Caco-2 (cell line): ENCODE measurements around the gene SORBS1. TPM values are rescaled to one million over a fixed set of nuclear protein-coding genes. Genes with fewer than 3 reads are reported as not detected.

Experiments used
- BruUV-seq: library from RNA; stranded (reverse); fragments of 400-500 nt; replicated peaks from 2 replicates; lab custom pipeline; 2021; lab: Mats Ljungman, UMichigan
- CTCF ChIA-PET: fragments of 300-600 bp; sonication (Branson Sonifier 250); formaldehyde crosslinking; loops from one replicate; lab custom pipeline; 2022; ENCODE audit warnings: antibody characterized with exemption; lab: Charles Lee
- POLR2A ChIA-PET: fragments of 300-600 bp; sonication (Branson Sonifier 250); formaldehyde crosslinking; loops from one replicate; lab custom pipeline; 2022; ENCODE audit warnings: antibody characterized with exemption; lab: Charles Lee
- DNase-seq, 2 experiments: peaks; one replicate each; pipeline versions ENCODE4 v3.0.0 to v3.0.0-alpha.2; 2020 to 2022
- H3K27me3 ChIP-seq: replicated peaks from 2 replicates; pipeline ENCODE4 v1.6.0; 2011; ENCODE audit warnings: low read length; ENCODE audit not compliant: control insufficient read depth, insufficient read depth
- H3K36me3 ChIP-seq: 2 replicates; pipeline ENCODE4 v1.5.1; 2011; ENCODE audit warnings: low read length; ENCODE audit not compliant: control insufficient read depth, insufficient read depth
- H3K4me1 ChIP-seq: fragments of 250-450 bp; sonication (Bioruptor Pico); 2 replicates; pipeline ENCODE4 v1.5.1; 2020; ENCODE audit warnings: mild to moderate bottlenecking
- H3K4me3 ChIP-seq: 2 replicates; pipeline ENCODE4 v1.5.1; 2011; ENCODE audit warnings: low read depth, mild to moderate bottlenecking, control low read depth, low read length
- H3K9me3 ChIP-seq: fragments of 250-450 bp; sonication (Bioruptor Pico); 2 replicates; pipeline ENCODE4 v1.5.1; 2020; ENCODE audit warnings: mild to moderate bottlenecking, moderate library complexity
- H3K27ac Mint-ChIP-seq: one replicate; pipeline ENCODE4 v1.8.0; 2022; ENCODE audit warnings: mixed read lengths; ENCODE audit not compliant: unreplicated experiment
- H3K27me3 Mint-ChIP-seq: one replicate; pipeline ENCODE4 v1.8.0; 2022; ENCODE audit warnings: mixed read lengths; ENCODE audit not compliant: insufficient read depth, unreplicated experiment
- H3K36me3 Mint-ChIP-seq: one replicate; pipeline ENCODE4 v1.8.0; 2022; ENCODE audit warnings: mild to moderate bottlenecking, mixed read lengths; ENCODE audit not compliant: insufficient read depth, unreplicated experiment
- H3K4me1 Mint-ChIP-seq: one replicate; pipeline ENCODE4 v1.8.0; 2022; ENCODE audit warnings: low read depth, mixed read lengths; ENCODE audit not compliant: unreplicated experiment
- H3K4me3 Mint-ChIP-seq: one replicate; pipeline ENCODE4 v1.8.0; 2022; ENCODE audit warnings: mild to moderate bottlenecking, moderate library complexity, mixed read lengths; ENCODE audit not compliant: unreplicated experiment
- H3K9me3 Mint-ChIP-seq: one replicate; pipeline ENCODE4 v1.8.0; 2022; ENCODE audit warnings: mixed read lengths; ENCODE audit not compliant: unreplicated experiment
- intact Hi-C: fragments of 100-400 bp; cut with micrococcal nuclease; formaldehyde crosslinking; loops from one replicate; pipeline ENCODE4 v1.10.0; 2022; ENCODE audit not compliant: unreplicated experiment
- total RNA-seq: library from RNA; stranded (reverse); gene quantifications from 2 replicates; pipeline ENCODE4 v1.2.3, GENCODE V29; 2022
- TF ChIP-seq, protein P1 (sequence below), 2 experiments: fragments of 200-600 bp in 1 of 2; IDR thresholded peaks; 1 replicate in 1 of 2; 2 replicates in 1 of 2; pipeline versions ENCODE4 v1.5.1 to v1.8.0; 2011 to 2022; ENCODE audit warnings: antibody characterized with exemption in 1 of 2, control low read depth in 1 of 2, inconsistent platforms in 1 of 2, low read depth in 1 of 2, low read length in 1 of 2, mild to moderate bottlenecking in 1 of 2, moderate library complexity in 1 of 2; ENCODE audit not compliant: insufficient read depth in 1 of 2, severe bottlenecking in 1 of 2, unreplicated experiment in 1 of 2

Gene SORBS1
- total RNA-seq, 1 experiment from 2014 or later: 39.3 TPM

DNA sequence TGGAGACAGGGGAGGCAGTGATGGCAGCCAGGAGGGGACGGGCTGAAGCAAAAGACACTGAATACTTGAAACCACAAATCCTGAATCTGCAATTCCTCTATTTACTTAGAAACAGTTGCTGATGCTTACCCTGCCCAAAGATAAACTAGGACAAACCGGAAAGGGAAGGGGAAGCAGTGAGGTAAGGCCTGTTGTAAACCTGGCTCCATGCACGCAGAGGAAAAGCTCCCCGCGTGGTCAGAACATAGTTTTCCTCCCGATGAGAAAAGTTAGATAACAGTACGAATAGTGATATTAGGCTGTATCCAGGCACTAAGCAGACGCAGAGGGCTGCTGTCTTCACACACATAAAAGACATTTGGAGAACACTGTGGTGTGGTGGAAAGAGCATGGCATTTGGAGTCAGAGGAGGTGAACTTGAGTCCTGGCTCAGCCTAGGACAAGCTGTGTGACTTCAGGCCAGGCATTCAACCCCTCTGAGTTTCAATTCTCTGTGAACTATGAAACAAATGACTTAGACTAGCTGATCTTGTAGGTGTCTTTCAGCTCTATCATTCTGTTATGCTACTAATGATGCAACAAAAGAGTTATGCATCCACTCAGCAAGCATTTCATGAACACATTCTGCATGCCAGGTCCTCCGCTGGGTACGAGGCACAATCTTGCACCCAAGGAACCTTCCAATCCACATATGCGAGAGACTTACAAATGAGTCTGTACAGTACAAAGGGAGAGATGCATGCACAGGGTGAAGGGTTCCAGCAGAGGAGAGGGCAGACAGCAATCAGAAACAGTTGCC lies 80.9 kb downstream of the SORBS1 start:
- POLR2A ChIA-PET: interaction anchor here (0.9 to 1.2 kb wide), 3 partner anchors 13 to 28 kb away, joined by 4 to 7 read pairs (median 6); no protein-coding TSS in a partner anchor
- CTCF ChIA-PET: interaction anchor here (0.5 to 2.1 kb wide), 13 partner anchors 13 to 125 kb away, joined by 3 to 9 read pairs (median 5); no protein-coding TSS in a partner anchor
- TF ChIP-seq, protein P1, sequence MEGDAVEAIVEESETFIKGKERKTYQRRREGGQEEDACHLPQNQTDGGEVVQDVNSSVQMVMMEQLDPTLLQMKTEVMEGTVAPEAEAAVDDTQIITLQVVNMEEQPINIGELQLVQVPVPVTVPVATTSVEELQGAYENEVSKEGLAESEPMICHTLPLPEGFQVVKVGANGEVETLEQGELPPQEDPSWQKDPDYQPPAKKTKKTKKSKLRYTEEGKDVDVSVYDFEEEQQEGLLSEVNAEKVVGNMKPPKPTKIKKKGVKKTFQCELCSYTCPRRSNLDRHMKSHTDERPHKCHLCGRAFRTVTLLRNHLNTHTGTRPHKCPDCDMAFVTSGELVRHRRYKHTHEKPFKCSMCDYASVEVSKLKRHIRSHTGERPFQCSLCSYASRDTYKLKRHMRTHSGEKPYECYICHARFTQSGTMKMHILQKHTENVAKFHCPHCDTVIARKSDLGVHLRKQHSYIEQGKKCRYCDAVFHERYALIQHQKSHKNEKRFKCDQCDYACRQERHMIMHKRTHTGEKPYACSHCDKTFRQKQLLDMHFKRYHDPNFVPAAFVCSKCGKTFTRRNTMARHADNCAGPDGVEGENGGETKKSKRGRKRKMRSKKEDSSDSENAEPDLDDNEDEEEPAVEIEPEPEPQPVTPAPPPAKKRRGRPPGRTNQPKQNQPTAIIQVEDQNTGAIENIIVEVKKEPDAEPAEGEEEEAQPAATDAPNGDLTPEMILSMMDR (IDR thresholded peaks at IDR 0.05; ENCODE audit: insufficient read depth in 1 of 2, low read depth in 1 of 2, low read length in 1 of 2, severe bottlenecking in 1 of 2, unreplicated experiment in 1 of 2): no peak
- no peaks in the 10 kb centered on the region for H3K9me3 ChIP-seq
- intact Hi-C loops: loop anchor here (2.0 to 5.0 kb wide), 5 partner anchors 28 to 80 kb away; partner anchors contain the start of gene SORBS1
- Mint-ChIP-seq H3K4me1 (peaks cover 44% of the 10 kb centered on the region), H3K9me3 (no peaks in the 10 kb centered on the region), H3K36me3 (peaks cover 5% of the 10 kb centered on the region), H3K4me3 (peak overlapping the region; percentile 2), H3K27me3 (no peaks in the 10 kb centered on the region), H3K27ac (peak overlapping the region; percentile 76)
- BruUV-seq: TSS peak; percentile 24
- no peak for DNase-seq
- peaks cover 78% of the 10 kb centered on the region for H3K4me1 ChIP-seq
- peaks cover 1% of the 10 kb centered on the region; the same call in 1 of the 2 replicates for H3K36me3 ChIP-seq
- H3K27me3 ChIP-seq: no peaks in the 10 kb centered on the region
- no peak overlapping the region for H3K4me3 ChIP-seq

DNA sequence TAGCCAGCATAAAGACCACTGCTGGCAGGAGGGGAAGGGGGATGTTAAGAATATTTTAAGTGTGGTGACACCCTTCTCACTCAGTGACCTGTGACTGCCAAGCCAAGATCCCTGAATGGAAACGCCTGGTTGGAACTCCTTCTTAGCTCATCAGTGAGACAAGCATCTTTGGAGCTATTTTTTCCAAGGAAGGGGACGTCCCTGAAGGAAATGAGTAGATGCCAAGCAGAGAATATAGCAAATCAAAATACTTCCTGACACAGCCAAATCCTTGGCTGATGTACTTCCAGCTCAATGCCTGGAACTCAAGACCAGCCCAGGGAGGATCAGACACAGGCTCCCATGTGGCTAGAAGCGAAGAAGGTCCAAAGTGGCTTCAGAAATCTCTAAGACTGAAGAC lies 82.2 kb downstream of the SORBS1 start:
- Histone ChIP-seq H3K36me3 (peaks cover 1% of the 10 kb centered on the region; the same call in 1 of the 2 replicates), H3K9me3 (no peaks in the 10 kb centered on the region), H3K27me3 (no peaks in the 10 kb centered on the region), H3K4me1 (peaks cover 87% of the 10 kb centered on the region), H3K4me3 (no peak overlapping the region)
- Mint-ChIP-seq H3K9me3 (no peaks in the 10 kb centered on the region), H3K27me3 (no peaks in the 10 kb centered on the region), H3K4me3 (no peak overlapping the region), H3K36me3 (peaks cover 5% of the 10 kb centered on the region), H3K4me1 (peaks cover 49% of the 10 kb centered on the region), H3K27ac (no peak overlapping the region)
- CTCF ChIA-PET: no interaction called here
- no TSS peak for BruUV-seq
- intact Hi-C loops: no loop called here
- TF ChIP-seq, protein P1 (IDR thresholded peaks at IDR 0.05; ENCODE audit: insufficient read depth in 1 of 2, low read depth in 1 of 2, low read length in 1 of 2, severe bottlenecking in 1 of 2, unreplicated experiment in 1 of 2): no peak
- POLR2A ChIA-PET: no interaction called here
- no peak for DNase-seq

DNA sequence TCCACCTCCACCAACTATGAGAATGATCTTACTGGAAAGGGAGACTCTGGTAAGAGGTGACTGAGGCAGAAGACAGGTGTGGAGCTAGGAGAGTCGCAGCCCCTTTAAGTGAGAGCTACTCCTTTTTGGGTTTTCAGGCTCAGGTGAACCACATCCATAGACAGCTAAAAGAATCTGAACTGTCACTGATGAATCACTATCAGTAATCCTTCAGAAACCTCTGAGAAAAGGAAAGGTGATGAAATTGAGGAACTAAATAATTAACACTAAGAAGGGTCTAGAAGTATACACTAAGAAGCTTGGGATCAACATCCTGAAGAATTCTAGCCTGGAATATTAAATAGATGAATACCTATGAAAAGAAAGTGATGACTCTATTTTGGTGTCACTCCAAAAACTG lies 83.0 kb downstream of the SORBS1 start:
- Mint-ChIP-seq H3K4me1 (peaks cover 49% of the 10 kb centered on the region), H3K27ac (peak overlapping the region; percentile 94), H3K36me3 (peaks cover 5% of the 10 kb centered on the region), H3K4me3 (no peak overlapping the region), H3K9me3 (no peaks in the 10 kb centered on the region), H3K27me3 (no peaks in the 10 kb centered on the region)
- POLR2A ChIA-PET: no interaction called here
- TF ChIP-seq, protein P1 (IDR thresholded peaks at IDR 0.05; ENCODE audit: insufficient read depth in 1 of 2, low read depth in 1 of 2, low read length in 1 of 2, severe bottlenecking in 1 of 2, unreplicated experiment in 1 of 2): no peak
- H3K36me3 ChIP-seq: peaks cover 1% of the 10 kb centered on the region; the same call in 1 of the 2 replicates
- H3K27me3 ChIP-seq: no peaks in the 10 kb centered on the region
- peaks cover 95% of the 10 kb centered on the region for H3K4me1 ChIP-seq
- no peaks in the 10 kb centered on the region for H3K9me3 ChIP-seq
- DNase-seq: no peak
- BruUV-seq: no TSS peak
- no peak overlapping the region for H3K4me3 ChIP-seq
- CTCF ChIA-PET: interaction anchor here (0.6 to 1.1 kb wide), 3 partner anchors 11 to 70 kb away, joined by 3 to 6 read pairs (median 3); no protein-coding TSS in a partner anchor
- intact Hi-C loops: no loop called here
